ENCODE data around the gene TBC1D17.

TBC1D17 gene

GRCh38 chr19:49877020-49877878 is at the start of gene TBC1D17, which contains the start of gene AKT1S1:
TBC1D17 (plus strand) TSS chr19:49877702; CDS start chr19:49877724, 22 bp downstream.
AKT1S1 (minus strand) TSS chr19:49877355; CDS start chr19:49873295, 4,060 bp downstream.
- peak; percentile 94 for DNase-seq (ENCODE audit: low read depth)

DNA sequence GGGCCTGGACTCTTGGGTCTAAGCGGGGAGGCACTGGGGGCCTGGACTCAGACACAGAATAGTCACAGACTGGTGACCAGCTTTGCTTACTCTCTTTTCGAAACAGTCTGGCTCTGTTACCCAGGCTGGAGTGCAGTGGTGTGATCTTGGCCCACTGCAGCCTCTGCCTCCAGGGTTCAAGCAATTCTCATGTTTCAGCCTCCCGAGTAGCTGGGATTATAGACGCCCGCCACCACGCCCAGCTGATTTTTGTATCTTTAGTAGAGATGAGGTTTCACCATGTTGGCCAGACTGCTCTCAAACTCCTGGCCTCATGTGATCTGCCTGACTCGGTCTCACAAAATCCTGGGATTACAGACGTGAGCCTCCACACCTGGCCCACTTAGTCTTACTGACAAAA is 48.3 kb upstream of the TBC1D17 start:
- no peak for DNase-seq (ENCODE audit: low read depth)

GRCh38 chr19:49829721-49830120 is 47.8 kb upstream of the TBC1D17 start:
- DNase-seq (ENCODE audit: low read depth) = no peak

GRCh38 chr19:49830766-49831165 is 46.7 kb upstream of the TBC1D17 start:
- no peak for DNase-seq (ENCODE audit: low read depth)

DNA sequence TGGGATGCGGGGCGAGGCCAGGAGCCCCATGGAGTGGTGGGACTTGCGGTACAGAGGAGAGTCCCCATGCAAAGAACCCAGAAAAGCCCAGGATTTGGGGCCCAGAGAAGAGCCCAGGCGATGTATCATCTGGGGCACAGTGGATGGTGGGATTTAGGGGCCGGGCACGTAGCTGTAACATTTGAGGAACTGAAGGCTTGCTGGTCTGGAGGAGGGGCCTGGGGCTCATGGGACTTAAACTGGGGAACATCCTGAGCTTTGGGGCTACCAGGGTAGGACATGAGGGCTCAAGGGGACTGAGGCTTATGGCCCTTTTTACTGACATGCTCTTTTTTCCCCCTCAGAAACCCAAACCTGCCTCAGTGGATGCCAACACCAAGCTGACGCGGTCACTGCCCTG is 45.9 kb upstream of the TBC1D17 start:
- DNase-seq (ENCODE audit: low read depth) = no peak

- DNase-seq (ENCODE audit: low read depth) = no peak
These were observed 44.9 kb upstream of the TBC1D17 start for GRCh38 chr19:49832556-49832955.

GRCh38 chr19:49833599-49833998 is 43.9 kb upstream of the TBC1D17 start:
- no peak for DNase-seq (ENCODE audit: low read depth)

GRCh38 chr19:49835562-49835961 is 41.9 kb upstream of the TBC1D17 start:
- no peak for DNase-seq (ENCODE audit: low read depth)

DNA sequence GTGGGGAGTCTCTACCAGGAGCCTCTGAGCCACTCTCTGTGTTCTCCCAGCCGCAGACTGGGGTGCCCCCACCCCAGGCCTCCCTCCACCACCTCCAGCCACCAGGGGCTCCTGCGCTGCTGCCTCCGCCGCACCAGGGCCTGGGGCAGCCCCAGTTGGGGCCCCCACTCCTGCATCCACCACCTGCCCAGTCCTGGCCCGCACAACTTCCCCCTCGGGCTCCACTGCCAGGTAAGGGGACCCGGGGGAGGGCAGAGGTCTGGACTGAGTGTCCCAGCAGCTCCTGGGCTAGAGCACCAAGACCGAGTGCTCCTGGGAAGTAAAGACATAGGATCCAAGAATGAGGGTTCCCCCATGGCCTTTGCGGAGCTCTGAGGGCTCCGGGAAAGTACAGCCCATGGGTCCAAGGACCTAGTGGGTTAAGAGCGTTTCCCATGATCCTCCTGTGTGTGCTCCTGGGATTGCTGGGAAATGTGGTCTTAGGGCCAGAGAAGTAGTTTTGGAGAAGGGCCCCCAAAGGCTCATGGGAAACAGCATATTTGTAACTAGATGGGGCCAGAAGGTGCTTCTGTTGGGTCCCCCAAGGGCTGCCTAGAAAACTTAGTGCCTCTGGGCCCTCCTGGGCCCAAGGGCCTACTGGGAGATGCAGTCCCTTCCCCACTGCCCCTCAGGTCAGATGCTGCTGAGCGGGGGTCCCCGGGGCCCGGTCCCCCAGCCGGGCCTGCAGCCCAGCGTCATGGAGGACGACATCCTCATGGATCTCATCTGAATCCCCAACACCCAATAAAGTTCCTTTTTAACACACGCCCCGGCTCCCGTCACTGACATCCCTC is 41.1 kb upstream of the TBC1D17 start:
- DNase-seq (ENCODE audit: low read depth) = no peak

GRCh38 chr19:49837009-49837310 is 40.5 kb upstream of the TBC1D17 start:
- DNase-seq (ENCODE audit: low read depth) = no peak

DNA sequence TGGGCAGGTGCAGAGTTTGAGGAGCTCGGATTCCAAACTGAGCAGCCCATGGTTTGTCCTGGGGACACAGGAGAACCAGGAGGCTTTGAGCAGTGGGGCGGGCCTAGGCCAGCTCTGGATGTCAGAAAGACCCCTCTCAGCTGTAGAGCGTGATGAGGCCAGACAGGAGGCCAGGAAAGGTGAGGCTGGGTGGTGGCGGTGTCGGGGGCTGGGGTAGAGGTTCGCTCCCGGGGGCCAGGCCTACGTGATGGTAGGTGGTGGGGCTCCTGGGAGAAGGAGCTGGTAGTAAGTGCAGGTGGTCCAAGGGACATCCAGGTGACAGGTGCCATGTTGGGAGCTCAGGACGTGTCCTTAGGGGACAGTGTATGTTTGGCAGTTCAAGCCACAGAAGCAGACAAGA is 40.1 kb upstream of the TBC1D17 start:
- no peak for DNase-seq (ENCODE audit: low read depth)

DNA sequence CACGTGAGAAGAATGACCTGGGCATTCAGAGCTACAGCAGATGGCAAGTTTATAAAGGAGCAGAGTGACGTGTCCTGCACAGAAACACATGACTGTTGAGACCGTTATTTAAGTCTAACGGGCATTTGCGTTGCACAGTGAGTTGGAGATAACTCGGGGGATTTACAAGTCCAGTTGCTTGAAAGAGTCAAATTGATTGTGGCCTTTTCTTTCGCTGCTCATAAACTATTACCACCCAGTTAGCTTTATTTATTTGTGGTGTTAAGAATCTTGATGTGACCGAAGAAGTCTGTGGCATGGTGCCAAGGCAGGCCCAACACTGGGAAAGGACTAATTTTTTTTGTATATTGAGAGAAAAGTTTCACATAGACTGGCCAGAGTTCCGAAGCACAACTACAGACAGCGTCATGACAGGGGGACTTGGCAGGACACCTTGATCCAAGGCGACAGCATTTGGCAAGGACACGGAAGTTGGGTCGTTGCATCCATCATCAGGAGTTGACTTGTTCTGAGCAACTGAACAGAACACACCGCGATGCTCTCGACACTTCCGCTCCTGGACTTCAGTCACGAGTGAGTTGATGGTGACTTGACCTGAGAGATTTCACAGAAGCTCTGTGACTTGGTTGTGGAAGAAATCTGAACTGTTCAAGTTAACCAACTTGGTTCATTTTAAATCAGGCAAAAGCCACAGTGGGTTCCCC is 38.5 kb upstream of the TBC1D17 start:
- DNase-seq (ENCODE audit: low read depth) = no peak

- DNase-seq (ENCODE audit: low read depth) = no peak
These were observed 37.8 kb upstream of the TBC1D17 start for GRCh38 chr19:49839713-49840112.

DNA sequence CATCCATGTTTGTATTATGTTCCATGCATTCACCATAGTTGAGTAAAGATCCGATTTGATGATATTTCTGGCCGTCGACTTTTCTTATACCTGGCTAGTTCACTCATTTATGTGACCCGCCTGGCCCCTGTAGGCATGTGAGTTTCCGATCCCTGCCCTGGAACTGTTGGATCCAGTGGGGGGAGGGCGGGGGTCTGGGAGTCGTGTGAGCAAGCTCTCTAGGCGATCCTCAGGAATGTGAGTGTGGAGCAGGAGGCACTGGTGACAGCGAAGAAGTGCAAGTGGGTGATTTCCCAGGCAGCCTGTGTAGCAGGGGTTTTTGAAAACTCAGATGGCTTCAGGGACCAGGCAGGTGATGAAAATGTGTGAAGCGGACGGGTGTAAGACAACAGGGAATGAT is 37.2 kb upstream of the TBC1D17 start:
- no peak for DNase-seq (ENCODE audit: low read depth)

GRCh38 chr19:49840736-49841249 is 36.7 kb upstream of the TBC1D17 start:
- no peak for DNase-seq (ENCODE audit: low read depth)

GRCh38 chr19:49843265-49843664 is 34.2 kb upstream of the TBC1D17 start:
- no peak for DNase-seq (ENCODE audit: low read depth)

DNA sequence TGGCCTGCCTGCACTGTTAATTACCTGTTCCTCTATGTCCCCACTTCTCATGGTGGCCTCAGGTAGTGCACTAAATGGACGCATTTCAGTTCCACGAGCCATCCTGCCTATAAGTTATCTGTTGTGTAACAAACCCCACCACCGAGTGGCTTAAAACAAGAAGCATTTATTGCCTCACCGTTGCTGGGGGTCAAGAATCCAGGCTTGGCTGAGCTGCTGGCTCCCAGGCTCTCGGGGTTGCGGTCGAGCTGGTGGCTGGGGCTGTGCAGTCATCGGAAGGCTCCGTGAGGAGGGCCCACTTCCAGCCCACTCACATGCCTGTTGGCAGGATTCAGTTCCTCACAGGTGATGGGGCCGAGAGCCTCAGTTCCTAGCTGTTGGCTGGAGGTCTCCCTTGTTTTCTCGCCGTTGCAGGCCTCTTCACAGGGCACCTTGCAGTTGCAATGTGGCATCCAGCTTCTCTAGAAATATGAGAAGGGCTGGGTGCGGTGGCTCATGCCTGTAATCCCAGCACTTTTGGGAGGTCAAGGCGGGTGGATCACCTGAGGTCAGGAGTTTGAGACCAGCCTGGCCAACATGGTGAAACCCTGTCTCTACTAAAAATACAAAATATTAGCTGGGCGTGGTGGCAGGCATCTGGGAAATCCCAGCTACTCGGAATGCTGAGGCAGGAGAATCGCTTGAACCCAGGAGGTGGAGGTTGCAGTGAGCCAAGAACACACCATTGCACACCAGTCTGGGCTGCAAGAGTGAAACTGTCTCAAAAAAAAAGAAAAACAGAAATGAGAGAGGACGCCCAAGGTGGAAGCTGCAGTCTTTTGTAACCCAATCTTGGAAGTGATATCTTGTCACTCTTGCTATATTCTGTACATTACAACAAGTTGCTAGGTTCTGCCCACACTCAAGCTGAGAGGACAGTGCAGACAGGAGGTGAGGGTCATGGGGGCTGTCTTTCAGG is 33.1 kb upstream of the TBC1D17 start:
- no peak for DNase-seq (ENCODE audit: low read depth)

- DNase-seq (ENCODE audit: low read depth) = no peak
These were observed 32.1 kb upstream of the TBC1D17 start for GRCh38 chr19:49845414-49845813.

DNA sequence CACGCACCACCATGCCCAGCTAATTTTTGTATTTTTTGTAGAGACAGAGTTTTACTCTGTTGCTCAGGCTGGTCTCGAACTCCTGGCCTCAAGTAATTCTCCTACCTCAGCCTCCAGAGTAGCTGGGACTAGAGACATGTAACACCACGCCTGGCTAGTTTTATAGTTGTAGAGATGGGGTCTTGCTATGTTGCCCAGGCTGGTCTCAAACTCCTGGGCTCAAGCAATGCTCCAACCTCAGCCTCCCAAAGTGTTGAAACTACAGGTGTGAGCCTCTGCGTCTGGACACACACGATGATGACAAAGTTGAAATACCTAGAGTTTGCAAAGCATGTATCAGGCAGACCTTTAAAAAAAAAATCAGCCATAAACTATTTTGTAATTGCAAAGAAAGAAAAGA is 31.1 kb upstream of the TBC1D17 start:
- DNase-seq (ENCODE audit: low read depth) = no peak

- no peak for DNase-seq (ENCODE audit: low read depth)
These were observed 29.5 kb upstream of the TBC1D17 start for GRCh38 chr19:49847731-49848696.
